ENCODE results near the gene DCUN1D1. TPM values are rescaled to one million over a fixed set of nuclear protein-coding genes. Genes with fewer than 3 reads are reported as not detected.

Gene DCUN1D1
- total RNA-seq, 4 donors from 2014 or later, result 13.8 to 26.2 (median 18.1) TPM

DNA sequence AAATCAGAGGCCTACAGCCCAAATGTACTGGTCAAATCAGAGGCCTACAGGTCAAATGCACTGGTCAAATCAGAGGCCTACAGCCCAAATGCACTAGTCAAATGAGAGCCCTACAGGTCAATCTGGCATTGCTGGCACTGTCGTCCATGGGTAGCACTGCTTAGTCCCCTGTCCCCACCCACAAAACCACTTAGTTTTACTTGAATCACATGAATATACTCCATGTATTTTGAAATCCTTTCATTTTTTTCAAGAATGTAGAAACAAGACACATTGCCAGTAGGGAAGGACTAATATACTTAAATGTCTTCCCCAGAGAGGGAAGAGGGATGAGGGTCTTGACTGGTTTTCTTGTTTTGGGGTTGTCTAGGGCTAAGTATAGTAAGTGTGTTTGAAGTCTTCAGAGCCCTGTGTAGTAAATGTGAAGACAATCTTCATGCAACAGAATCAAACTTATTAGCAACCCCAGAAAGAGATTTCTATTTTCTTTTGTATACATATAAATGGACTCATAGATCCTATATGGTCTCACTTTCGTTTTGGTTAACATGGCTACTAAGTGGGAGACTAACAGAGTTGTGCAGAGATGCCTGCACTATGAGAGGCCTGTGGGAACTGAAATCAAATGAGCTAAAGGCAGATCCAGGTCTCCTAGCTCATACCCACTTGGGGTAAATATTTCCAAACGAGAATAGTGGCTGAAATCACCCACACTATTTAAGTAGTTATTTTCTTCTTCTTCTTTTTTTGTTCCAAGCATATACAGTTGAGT lies 38.3 kb upstream of the DCUN1D1 start:
- no peaks in the 10 kb centered on the region for H3K9me3 ChIP-seq
- 89 to 90% methylated on average over 3 of the region's 3 CpGs for WGBS, 2 donors
- H3K36me3 ChIP-seq, result peaks cover 3 to 81% (median 5%) of the 10 kb centered on the region in 3 donors

GRCh38 chr3:183015185-183015584 lies 34.8 kb upstream of the DCUN1D1 start:
- Histone ChIP-seq H3K36me3 (peaks cover 3 to 83% (median 5%) of the 10 kb centered on the region in 3 donors), H3K4me1 (no peaks in the 10 kb centered on the region), H3K27me3 (no peaks in the 10 kb centered on the region), H3K4me3 (no peak overlapping the region), H3K9me3 (no peaks in the 10 kb centered on the region), H3K27ac (no peak overlapping the region)
- WGBS, 2 donors, result 79 to 80% methylated on average over 2 of the region's 2 CpGs
- TF ChIP-seq, protein P1, sequence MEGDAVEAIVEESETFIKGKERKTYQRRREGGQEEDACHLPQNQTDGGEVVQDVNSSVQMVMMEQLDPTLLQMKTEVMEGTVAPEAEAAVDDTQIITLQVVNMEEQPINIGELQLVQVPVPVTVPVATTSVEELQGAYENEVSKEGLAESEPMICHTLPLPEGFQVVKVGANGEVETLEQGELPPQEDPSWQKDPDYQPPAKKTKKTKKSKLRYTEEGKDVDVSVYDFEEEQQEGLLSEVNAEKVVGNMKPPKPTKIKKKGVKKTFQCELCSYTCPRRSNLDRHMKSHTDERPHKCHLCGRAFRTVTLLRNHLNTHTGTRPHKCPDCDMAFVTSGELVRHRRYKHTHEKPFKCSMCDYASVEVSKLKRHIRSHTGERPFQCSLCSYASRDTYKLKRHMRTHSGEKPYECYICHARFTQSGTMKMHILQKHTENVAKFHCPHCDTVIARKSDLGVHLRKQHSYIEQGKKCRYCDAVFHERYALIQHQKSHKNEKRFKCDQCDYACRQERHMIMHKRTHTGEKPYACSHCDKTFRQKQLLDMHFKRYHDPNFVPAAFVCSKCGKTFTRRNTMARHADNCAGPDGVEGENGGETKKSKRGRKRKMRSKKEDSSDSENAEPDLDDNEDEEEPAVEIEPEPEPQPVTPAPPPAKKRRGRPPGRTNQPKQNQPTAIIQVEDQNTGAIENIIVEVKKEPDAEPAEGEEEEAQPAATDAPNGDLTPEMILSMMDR (IDR thresholded peaks at IDR 0.05), result no peak
- no peak for TF ChIP-seq POLR2A (IDR thresholded peaks at IDR 0.05)
- DNase-seq (ENCODE audit: low spot score in 2 of 2), result no peak

More for the DNA sequence above, 38.3 kb upstream of the DCUN1D1 start:
- Histone ChIP-seq H3K27ac (no peak overlapping the region), H3K4me3 (no peak overlapping the region), H3K27me3 (no peaks in the 10 kb centered on the region), H3K4me1 (no peaks in the 10 kb centered on the region)
- TF ChIP-seq, protein P1 (IDR thresholded peaks at IDR 0.05), result no peak
- TF ChIP-seq EP300 (IDR thresholded peaks at IDR 0.05) (no peak), POLR2A (IDR thresholded peaks at IDR 0.05) (no peak)
- no peak for DNase-seq (ENCODE audit: low spot score in 2 of 2)

GRCh38 chr3:183013856-183014255 lies 33.5 kb upstream of the DCUN1D1 start:
- Histone ChIP-seq H3K4me1 (no peaks in the 10 kb centered on the region), H3K9me3 (no peaks in the 10 kb centered on the region), H3K27ac (no peak overlapping the region), H3K27me3 (no peaks in the 10 kb centered on the region), H3K4me3 (no peak overlapping the region), H3K36me3 (peaks cover 3 to 69% (median 5%) of the 10 kb centered on the region in 3 donors)
- DNase-seq (ENCODE audit: low spot score in 2 of 2), result no peak
- TF ChIP-seq EP300 (IDR thresholded peaks at IDR 0.05) (no peak), POLR2A (IDR thresholded peaks at IDR 0.05) (no peak)
- TF ChIP-seq, protein P1 (IDR thresholded peaks at IDR 0.05), result no peak
- WGBS, 2 donors, result 90 to 93% methylated on average over 6 of the region's 6 CpGs

DNA sequence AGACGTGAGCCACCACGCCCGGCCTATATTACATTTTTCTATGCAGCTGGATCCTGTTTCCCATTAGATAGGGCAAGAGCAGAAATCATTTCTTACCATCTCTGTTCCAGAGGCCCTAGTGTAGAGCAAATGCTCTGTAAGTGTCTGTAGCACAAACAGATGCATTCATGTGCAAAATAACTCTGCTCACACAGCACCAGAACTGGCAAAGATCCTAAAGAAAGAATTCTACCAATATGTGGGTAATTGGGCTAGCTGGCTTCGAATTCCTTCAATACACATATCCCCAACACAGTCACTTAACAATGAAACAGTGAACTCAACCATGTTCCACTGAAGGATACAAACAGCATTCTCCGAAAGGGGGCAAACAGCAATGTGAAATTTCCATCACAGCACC lies 32.7 kb upstream of the DCUN1D1 start:
- Histone ChIP-seq H3K4me1 (no peaks in the 10 kb centered on the region), H3K36me3 (peaks cover 3 to 63% (median 5%) of the 10 kb centered on the region in 3 donors), H3K4me3 (no peak overlapping the region), H3K27ac (no peak overlapping the region), H3K27me3 (no peaks in the 10 kb centered on the region), H3K9me3 (no peaks in the 10 kb centered on the region)
- TF ChIP-seq POLR2A (IDR thresholded peaks at IDR 0.05), result no peak
- no peak for TF ChIP-seq EP300 (IDR thresholded peaks at IDR 0.05)
- TF ChIP-seq, protein P1 (IDR thresholded peaks at IDR 0.05), result no peak
- no peak for DNase-seq (ENCODE audit: low spot score in 2 of 2)
- 79% methylated on average over 5 of the region's 5 CpGs for WGBS, 2 donors

DNA sequence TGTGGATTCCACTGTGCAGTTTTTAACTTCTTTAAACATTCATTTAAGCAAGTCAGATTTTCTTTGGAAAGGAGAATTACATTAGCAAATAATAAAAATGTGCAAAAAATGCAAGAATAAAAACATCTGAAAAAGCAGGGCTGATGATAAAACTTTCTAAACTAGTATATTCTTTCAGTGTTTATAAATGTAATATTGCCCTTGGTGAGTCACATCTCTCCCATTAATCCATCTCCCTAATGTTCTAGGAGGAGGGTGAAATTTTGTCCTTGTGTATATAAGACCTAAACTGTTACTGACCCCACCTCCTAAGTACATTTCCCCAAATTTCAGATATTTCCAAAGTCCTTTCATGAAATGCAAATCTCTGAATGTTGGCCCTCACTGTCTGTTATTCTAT lies 28.5 kb upstream of the DCUN1D1 start:
- TF ChIP-seq, protein P1 (IDR thresholded peaks at IDR 0.05), result no peak
- TF ChIP-seq POLR2A (IDR thresholded peaks at IDR 0.05), result no peak
- TF ChIP-seq EP300 (IDR thresholded peaks at IDR 0.05), result no peak
- H3K27me3 ChIP-seq, result no peaks in the 10 kb centered on the region
- peaks cover 0 to 49% (median 0%) of the 10 kb centered on the region in 3 donors for H3K36me3 ChIP-seq
- H3K4me3 ChIP-seq, result no peak overlapping the region
- no peak overlapping the region for H3K27ac ChIP-seq
- no peak for DNase-seq (ENCODE audit: low spot score in 2 of 2)
- H3K9me3 ChIP-seq, result no peaks in the 10 kb centered on the region
- no peaks in the 10 kb centered on the region for H3K4me1 ChIP-seq

Data from tibial nerve (tissue), 4 donors.